Kasumi-1 (cell line): ENCODE measurements around the gene CLEC16A.
"Not testable (repeated sequence)": the region's sequence is repeated elsewhere in the genome, so short reads cannot be mapped to it uniquely, and the experiment has no call there.

Experiments
- DNase-seq, 2 experiments: peaks; one replicate each; lab custom pipeline; 2025; lab: John Stamatoyannopoulos, UW

CLEC16A gene

GRCh38 chr16:11202260-11203091 lies 258.1 kb downstream of the CLEC16A start:
- no peak for DNase-seq

- DNase-seq, result no peak
Measured at GRCh38 chr16:11203111-11203623, 258.8 kb downstream of the CLEC16A start.

- no peak for DNase-seq
Measured at GRCh38 chr16:11204513-11205047, 260.2 kb downstream of the CLEC16A start.

- no peak for DNase-seq
Measured at GRCh38 chr16:11205065-11205699, 260.8 kb downstream of the CLEC16A start.

- DNase-seq, result no peak
Measured at GRCh38 chr16:11205754-11206581, 261.6 kb downstream of the CLEC16A start.

- no peak for DNase-seq
Measured at GRCh38 chr16:11207646-11208045, 263.3 kb downstream of the CLEC16A start.

GRCh38 chr16:11208916-11209665 lies 264.7 kb downstream of the CLEC16A start:
- DNase-seq, result no peak

- DNase-seq, result no peak
Measured at GRCh38 chr16:11210260-11210659, 265.9 kb downstream of the CLEC16A start.

- no peak for DNase-seq
Measured at GRCh38 chr16:11211061-11211976, 267.0 kb downstream of the CLEC16A start.

GRCh38 chr16:11211977-11212797 lies 267.8 kb downstream of the CLEC16A start:
- DNase-seq, result no peak

- no peak for DNase-seq
Measured at GRCh38 chr16:11212798-11213196, 268.4 kb downstream of the CLEC16A start.

- DNase-seq, result no peak
Measured at GRCh38 chr16:11213373-11213772, 269.0 kb downstream of the CLEC16A start.

- no peak for DNase-seq
Measured at GRCh38 chr16:11213799-11214198, 269.4 kb downstream of the CLEC16A start.

- DNase-seq, result no peak
Measured at GRCh38 chr16:11215935-11216556, 271.7 kb downstream of the CLEC16A start.

GRCh38 chr16:11217651-11218603 lies 273.6 kb downstream of the CLEC16A start:
- DNase-seq, result no peak

- DNase-seq, result no peak
Measured at GRCh38 chr16:11218604-11218962, 274.2 kb downstream of the CLEC16A start.

- DNase-seq, result peak; percentile 4 to 28
Measured at GRCh38 chr16:11219178-11219577, 274.8 kb downstream of the CLEC16A start.

GRCh38 chr16:11220507-11220906 lies 276.1 kb downstream of the CLEC16A start:
- DNase-seq, result not testable (repeated sequence)
